GM19455 (cell line): ENCODE results near the gene NCAM2.

Experiments used
- ATAC-seq: cut with Tn5 transposase; IDR thresholded peaks from one replicate; pipeline ENCODE4 v1.9.1; 2021; ENCODE audit not compliant: unreplicated experiment

NCAM2 gene

GRCh38 chr21:21204366-21204996, 206.3 kb downstream of the NCAM2 start:
- no peak for ATAC-seq

DNA sequence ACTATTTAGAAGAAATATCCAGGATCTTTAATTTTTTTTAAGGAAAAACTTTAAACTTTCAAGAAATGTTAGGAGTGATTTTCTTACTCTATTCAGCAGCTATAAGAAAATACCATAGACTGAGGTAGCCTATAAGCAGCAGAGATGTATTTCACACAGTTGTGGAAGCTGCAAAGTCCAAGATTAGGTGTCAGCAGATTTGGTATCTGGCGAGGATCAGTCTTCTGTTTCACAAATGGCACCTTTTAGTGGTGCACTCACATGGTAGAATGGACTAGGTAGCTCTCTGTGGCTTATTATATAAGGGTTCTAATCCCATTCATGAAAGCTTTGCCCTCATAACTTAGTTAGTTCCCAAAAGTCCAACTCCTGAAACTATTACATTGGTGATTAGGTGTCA, 207.4 kb downstream of the NCAM2 start:
- no peak for ATAC-seq

GRCh38 chr21:21210552-21210951, 212.3 kb downstream of the NCAM2 start:
- no peak for ATAC-seq

- no peak for ATAC-seq
Measured at GRCh38 chr21:21213297-21213696, 215.1 kb downstream of the NCAM2 start.

- no peak for ATAC-seq
Measured at GRCh38 chr21:21216047-21216446, 217.8 kb downstream of the NCAM2 start.

- no peak for ATAC-seq
Measured at GRCh38 chr21:21226472-21226871, 228.3 kb downstream of the NCAM2 start.

DNA sequence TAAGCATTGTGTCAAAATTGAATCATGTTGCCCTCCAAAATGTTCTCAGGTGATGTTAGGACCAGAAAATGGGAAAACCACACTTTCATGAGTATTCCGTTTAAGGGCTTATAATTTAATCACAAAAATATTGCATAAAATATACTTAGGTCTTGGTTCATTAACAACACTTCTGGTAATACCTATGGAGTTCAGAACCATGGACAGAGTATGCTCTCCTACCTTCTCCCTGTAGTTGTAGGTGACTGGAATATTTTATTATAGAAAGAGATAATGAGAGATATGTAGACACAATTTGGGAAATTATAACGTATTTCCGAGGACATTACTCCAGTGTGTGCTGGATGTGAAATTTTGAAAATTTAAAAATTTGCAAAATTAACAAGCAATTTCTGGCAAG, 232.5 kb downstream of the NCAM2 start:
- ATAC-seq: no peak

DNA sequence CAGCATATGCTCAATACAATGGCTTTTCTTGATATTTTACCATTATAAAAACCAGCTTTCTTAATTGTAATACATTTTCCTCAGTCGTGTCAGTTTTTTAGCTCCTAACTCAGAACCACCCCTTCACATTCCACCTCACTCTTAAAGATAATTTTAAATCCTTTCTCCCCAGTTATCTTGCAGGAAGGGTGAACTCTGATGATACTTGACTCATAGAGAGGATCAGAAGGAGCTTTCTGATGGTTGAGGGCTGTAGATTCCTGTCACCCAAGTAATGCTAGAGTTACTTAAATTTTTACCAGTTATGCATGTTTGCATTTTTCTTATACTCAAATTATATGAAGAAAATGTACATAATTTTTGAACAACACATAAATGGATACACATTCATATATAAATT, 233.7 kb downstream of the NCAM2 start:
- no peak for ATAC-seq

- ATAC-seq: no peak
Measured at GRCh38 chr21:21232320-21232719, 234.1 kb downstream of the NCAM2 start.

GRCh38 chr21:21233051-21233450, 234.8 kb downstream of the NCAM2 start:
- no peak for ATAC-seq

DNA sequence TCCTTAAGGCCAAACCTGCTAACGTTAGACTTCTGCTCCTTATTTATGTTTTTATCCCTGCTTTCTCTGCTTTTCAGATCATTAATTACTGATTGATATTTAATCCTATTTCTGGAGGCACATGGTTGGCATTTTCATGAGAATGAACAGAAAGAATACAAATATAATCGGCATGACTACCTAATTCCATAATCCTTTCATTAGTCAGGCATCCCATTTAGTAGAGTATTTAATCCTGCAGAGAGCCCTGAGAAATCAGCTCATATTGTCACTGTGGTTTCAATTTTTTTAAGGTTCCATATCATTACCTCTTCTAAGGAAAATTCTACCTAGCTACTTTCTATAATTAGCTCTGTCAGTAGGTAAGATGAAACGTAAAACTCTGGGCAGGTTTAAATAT, 238.8 kb downstream of the NCAM2 start:
- no peak for ATAC-seq

- ATAC-seq: no peak
Measured at GRCh38 chr21:21238629-21239400, 240.6 kb downstream of the NCAM2 start.

DNA sequence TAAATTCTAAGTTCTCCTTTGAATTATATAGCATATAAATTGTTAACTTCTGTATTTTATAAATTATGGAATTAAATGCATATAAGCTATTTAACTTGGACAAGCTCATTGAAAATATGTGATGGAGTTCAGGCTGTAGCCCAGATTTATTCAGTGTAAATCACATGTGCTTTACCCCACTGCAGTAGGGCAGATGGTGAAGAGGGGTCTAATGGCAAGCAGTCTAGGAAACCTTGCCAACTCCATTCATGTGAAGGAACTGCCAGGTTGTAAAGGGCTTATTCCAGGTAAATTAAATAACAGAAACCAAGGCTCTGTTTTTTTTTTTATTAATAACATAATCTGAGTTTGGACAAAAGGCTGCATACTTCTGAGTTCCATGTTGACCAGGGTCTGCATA, 243.2 kb downstream of the NCAM2 start:
- no peak for ATAC-seq

- ATAC-seq: no peak
Measured at GRCh38 chr21:21246007-21246406, 247.8 kb downstream of the NCAM2 start.

GRCh38 chr21:21247424-21247823, 249.2 kb downstream of the NCAM2 start:
- ATAC-seq: no peak

DNA sequence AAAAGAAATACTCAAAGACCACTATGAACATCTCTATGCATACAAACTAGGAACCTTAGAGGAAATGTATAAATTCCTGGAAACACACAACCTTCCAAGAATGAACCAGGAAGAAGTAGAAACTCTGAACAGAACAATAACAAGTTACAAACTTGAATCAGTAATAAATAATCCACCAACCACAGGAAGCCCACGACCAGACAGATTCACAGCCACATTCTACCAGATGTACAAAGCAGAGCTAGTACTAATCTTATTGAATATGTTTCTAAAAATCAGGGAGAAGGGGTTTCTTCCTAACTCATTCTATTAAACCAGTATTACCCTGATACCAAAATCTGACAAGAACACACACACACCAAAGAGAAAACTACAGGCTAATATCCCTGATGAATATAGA, 263.8 kb downstream of the NCAM2 start:
- no peak for ATAC-seq

DNA sequence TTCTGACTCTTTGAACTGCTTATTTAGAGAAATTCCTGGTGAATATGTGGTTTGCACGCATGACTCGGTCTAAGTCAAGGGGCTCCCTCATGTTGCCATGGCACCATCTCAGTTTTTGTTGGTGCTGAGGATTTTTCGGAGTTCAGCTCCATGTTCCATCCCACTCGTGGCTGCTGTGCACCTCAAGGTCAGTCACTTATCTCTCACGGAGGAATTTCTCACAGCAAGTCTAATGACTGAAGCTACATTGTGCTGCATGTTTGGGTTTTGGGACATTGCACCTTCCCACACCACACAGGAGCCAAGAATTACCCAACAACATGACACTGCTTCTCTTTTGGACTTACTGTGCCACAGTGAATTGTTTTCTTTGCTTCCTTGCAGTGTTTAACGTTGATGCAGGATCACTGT, 269.9 kb downstream of the NCAM2 start:
- no peak for ATAC-seq

DNA sequence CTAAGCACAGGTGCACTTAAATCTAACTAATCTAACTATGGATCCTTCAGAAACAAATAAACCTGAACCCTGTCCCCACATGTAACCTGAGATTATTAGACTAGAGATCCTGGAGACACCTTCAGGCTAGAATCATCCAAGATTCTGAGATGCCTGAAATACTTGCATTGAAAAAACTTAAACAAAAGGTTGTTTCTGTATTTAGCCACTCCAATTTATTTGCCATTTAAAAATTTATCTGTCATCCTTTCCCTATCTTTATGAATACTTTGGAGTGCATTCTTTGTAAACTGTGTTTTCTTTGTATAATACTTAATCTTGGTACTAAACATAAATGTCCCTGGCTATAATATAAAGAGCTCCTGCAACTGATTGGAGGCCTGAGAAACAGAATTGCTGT, 270.7 kb downstream of the NCAM2 start:
- no peak for ATAC-seq

DNA sequence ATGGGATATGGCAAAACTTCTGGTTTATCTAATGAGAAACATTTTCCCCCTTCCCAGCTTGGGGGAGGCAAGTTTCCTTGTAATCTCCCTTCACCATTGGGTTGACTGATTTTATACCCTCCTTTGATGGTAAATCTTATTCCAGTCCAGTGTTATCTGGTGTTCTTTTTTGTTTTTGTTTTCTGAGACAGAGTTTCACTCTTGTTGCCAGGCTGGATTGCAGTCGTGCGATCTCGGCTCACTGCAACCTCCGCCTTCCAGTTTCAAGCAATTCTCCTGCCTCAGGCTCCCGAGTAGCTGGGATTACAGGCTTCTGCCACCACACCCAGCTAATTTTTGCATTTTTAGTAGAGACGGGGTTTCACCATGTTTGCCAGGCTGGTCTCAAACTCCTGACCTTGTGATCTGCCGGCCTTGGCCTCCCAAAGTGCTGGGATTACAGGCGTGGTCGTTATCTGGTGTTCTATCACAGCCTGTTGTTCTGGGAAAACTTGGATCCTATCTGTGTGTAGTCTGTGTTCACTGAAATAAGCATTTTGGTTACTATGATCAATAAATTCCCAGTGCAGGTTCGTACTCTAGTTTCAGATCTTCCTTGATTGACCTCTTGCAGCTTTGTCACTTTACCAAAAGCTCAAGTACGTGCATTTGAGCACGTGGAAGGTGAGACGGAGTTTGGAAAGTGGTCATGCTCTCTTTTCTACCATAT, 281.1 kb downstream of the NCAM2 start:
- ATAC-seq: no peak

DNA sequence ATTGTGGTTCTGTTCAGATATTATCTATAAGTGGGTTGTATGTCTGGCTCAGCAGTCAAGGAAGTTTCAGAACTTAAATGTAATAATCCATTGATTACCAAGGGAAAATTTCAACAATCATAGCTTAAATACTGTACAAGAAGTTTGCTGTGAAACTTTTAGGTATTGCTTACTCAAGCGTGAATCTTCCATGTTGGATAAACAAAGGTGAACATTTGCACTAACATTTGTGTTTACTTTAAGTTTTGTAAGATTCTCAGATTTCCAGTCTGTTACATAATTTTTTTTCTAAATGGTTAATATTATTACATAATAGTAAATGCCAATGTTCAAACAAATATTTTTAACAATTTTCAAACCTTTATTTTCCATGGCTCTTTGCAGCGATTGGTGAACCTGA, 285.6 kb downstream of the NCAM2 start:
- ATAC-seq: no peak

- no peak for ATAC-seq
Measured at GRCh38 chr21:21286170-21286798, 288.1 kb downstream of the NCAM2 start.

GRCh38 chr21:21290751-21291150, 292.5 kb downstream of the NCAM2 start:
- no peak for ATAC-seq
